A549 (cell line): ENCODE measurements around the gene TMEM123. TPM values are rescaled to one million over a fixed set of nuclear protein-coding genes. Genes with fewer than 3 reads are reported as not detected.

Source experiments
- ATAC-seq, 2 experiments: fragments of 200-7000 bp in 1 of 2; fragments of >200 bp in 1 of 2; cut with Nextera tagmentation in 1 of 2; cut with Tn5 transposase in 1 of 2; 3 replicates each; pipeline versions ENCODE4 v1.8.0 to v1.9.1; 2018 to 2020; ENCODE audit warnings: mild to moderate bottlenecking in 1 of 2, moderate library complexity in 1 of 2
- CTCF ChIA-PET: fragments of 300-600 bp; sonication (Branson Sonifier 250); formaldehyde crosslinking; extraction: SDS; loops from one replicate; lab custom pipeline; 2021; ENCODE audit warnings: antibody characterized with exemption, inconsistent platforms; lab: Yijun Ruan, JAX
- POLR2A ChIA-PET: fragments of 350-600 bp; formaldehyde crosslinking; extraction: SDS; loops from one replicate; lab custom pipeline; 2021; ENCODE audit warnings: antibody characterized with exemption, inconsistent platforms; lab: Yijun Ruan, JAX
- DNase-seq, 2 experiments: peaks; one replicate each; pipeline versions ENCODE4 v3.0.0 to v3.0.0-alpha.2; 2011 to 2016; ENCODE audit warnings: low read depth in 1 of 2, low spot score in 1 of 2
- FAIRE-seq: peaks from 2 replicates; lab custom pipeline; 2011; peaks lifted over from hg19 to GRCh38; lab: Jason Lieb, UNC
- H3K27ac ChIP-seq, 2 experiments: fragments of >200 bp; sonication (Bioruptor Twin); formaldehyde crosslinking; 3 replicates each; pipeline ENCODE4 v1.5.1; 2016 to 2017
- H3K4me1 ChIP-seq: fragments of >200 bp; sonication (Bioruptor Twin); formaldehyde crosslinking; 3 replicates; pipeline ENCODE4 v1.6.1; 2016
- H3K4me2 ChIP-seq: fragments of >200 bp; sonication (Bioruptor Twin); formaldehyde crosslinking; 3 replicates; pipeline ENCODE4 v1.6.1; 2016
- H3K4me3 ChIP-seq: fragments of >200 bp; sonication (Bioruptor Twin); formaldehyde crosslinking; 3 replicates; pipeline ENCODE4 v1.5.1; 2016
- H3K9me3 ChIP-seq: fragments of >200 bp; sonication (Bioruptor Twin); formaldehyde crosslinking; 3 replicates; pipeline ENCODE4 v1.6.1; 2016
- BHLHE40 ChIP-seq: IDR thresholded peaks from 2 replicates; pipeline ENCODE4 v1.6.1; 2012; ENCODE audit warnings: low read depth, low read length, inconsistent platforms
- CBX2 ChIP-seq: fragments of 200-600 bp; sonication (generic); IDR thresholded peaks from 2 replicates; pipeline ENCODE4 v1.6.1; 2016; ENCODE audit warnings: low read depth, mild to moderate bottlenecking, borderline replicate concordance
- CEBPB ChIP-seq, 2 experiments: fragments of >200 bp in 1 of 2; sonication (Bioruptor Twin) in 1 of 2; formaldehyde crosslinking in 1 of 2; IDR thresholded peaks; 2 replicates each; pipeline ENCODE4 v1.6.1; 2012 to 2016
- EHF ChIP-seq: fragments of 250-450 bp; sonication (Bioruptor Pico); IDR thresholded peaks from 2 replicates; pipeline ENCODE4 v1.5.0; 2020; ENCODE audit warnings: mild to moderate bottlenecking
- EHMT2 ChIP-seq: fragments of 200-600 bp; sonication (generic); IDR thresholded peaks from 2 replicates; pipeline ENCODE4 v1.6.1; 2016; ENCODE audit warnings: antibody characterized with exemption, low read depth, mild to moderate bottlenecking, moderate library complexity
- EP300 ChIP-seq, 2 experiments: fragments of >200 bp; sonication (Bioruptor Twin); formaldehyde crosslinking; IDR thresholded peaks; 2 replicates in 1 of 2; 3 replicates in 1 of 2; pipeline ENCODE4 v1.6.1; 2016 to 2017
- ESRRA ChIP-seq: fragments of 150-350 bp; IDR thresholded peaks from 2 replicates; pipeline ENCODE4 v1.6.1; 2014; ENCODE audit warnings: mild to moderate bottlenecking, low read length, borderline replicate concordance
- FOSL2 ChIP-seq, 2 experiments: fragments of 450-650 bp in 1 of 2; fragments of >200 bp in 1 of 2; sonication (Bioruptor Twin) in 1 of 2; formaldehyde crosslinking; IDR thresholded peaks; 2 replicates each; pipeline versions ENCODE4 v1.5.0 to v1.6.1; 2016 to 2020; ENCODE audit warnings: mild to moderate bottlenecking in 1 of 2, moderate library complexity in 1 of 2
- JUN ChIP-seq, 2 experiments: fragments of >200 bp; sonication (Bioruptor Twin); formaldehyde crosslinking; IDR thresholded peaks; 2 replicates in 1 of 2; 3 replicates in 1 of 2; pipeline ENCODE4 v1.6.1; 2016 to 2017
- KDM1A ChIP-seq: fragments of 200-600 bp; sonication (generic); IDR thresholded peaks from 2 replicates; pipeline ENCODE4 v1.6.1; 2016; ENCODE audit warnings: low read depth, mild to moderate bottlenecking
- MAFK ChIP-seq: fragments of 450-650 bp; IDR thresholded peaks from 2 replicates; pipeline ENCODE4 v1.6.1; 2014; ENCODE audit not compliant: partially characterized antibody
- NPAS2 ChIP-seq: fragments of 250-450 bp; sonication (Bioruptor Pico); IDR thresholded peaks from 2 replicates; pipeline ENCODE4 v1.8.0; 2022; ENCODE audit warnings: mild to moderate bottlenecking, moderate library complexity, borderline replicate concordance
- NR3C1 ChIP-seq: fragments of >200 bp; sonication (Bioruptor Twin); formaldehyde crosslinking; IDR thresholded peaks from 3 replicates; pipeline ENCODE4 v1.6.1; 2017
- POLR2A ChIP-seq: IDR thresholded peaks from 2 replicates; pipeline ENCODE4 v1.6.1; 2012; ENCODE audit warnings: mild to moderate bottlenecking, low read length
- RAD21 ChIP-seq, 2 experiments: fragments of >200 bp in 1 of 2; sonication (Bioruptor Twin) in 1 of 2; formaldehyde crosslinking in 1 of 2; IDR thresholded peaks in 1 of 2; conservative IDR thresholded peaks in 1 of 2; 2 replicates in 1 of 2; 3 replicates in 1 of 2; pipeline ENCODE4 v1.6.1; 2012 to 2018; ENCODE audit warnings: inconsistent platforms in 1 of 2
- RARB ChIP-seq: fragments of 250-450 bp; sonication (Bioruptor Pico); IDR thresholded peaks from 2 replicates; pipeline ENCODE4 v1.8.0; 2021; ENCODE audit warnings: mild to moderate bottlenecking, moderate library complexity
- RFX5 ChIP-seq: fragments of 450-650 bp; IDR thresholded peaks from 2 replicates; pipeline ENCODE4 v1.7.1; 2014; ENCODE audit warnings: antibody characterized with exemption, mild to moderate bottlenecking, moderate library complexity
- TFCP2L1 ChIP-seq: fragments of 250-450 bp; sonication (Bioruptor Pico); IDR thresholded peaks from 2 replicates; pipeline ENCODE4 v1.5.0; 2021; ENCODE audit warnings: mild to moderate bottlenecking
- ZC3H11A ChIP-seq: fragments of 450-650 bp; IDR thresholded peaks from 2 replicates; pipeline ENCODE4 v1.6.1; 2014; ENCODE audit warnings: antibody characterized with exemption, mild to moderate bottlenecking
- ZFP36 ChIP-seq: fragments of 450-650 bp; IDR thresholded peaks from 2 replicates; pipeline ENCODE4 v1.6.1; 2014; ENCODE audit warnings: borderline replicate concordance; ENCODE audit not compliant: partially characterized antibody
- ZNF302 ChIP-seq: fragments of 250-450 bp; sonication (Bioruptor Pico); IDR thresholded peaks from 2 replicates; pipeline ENCODE4 v1.9.0; 2021; ENCODE audit warnings: inconsistent platforms, mild to moderate bottlenecking, moderate library complexity
- WGBS: methylation state at CpG from one replicate; pipeline ENCODE4 v1.1.6; 2017; ENCODE audit errors: missing lambda C conversion rate; 5-methylcytosine and 5-hydroxymethylcytosine counted together
- polyA minus RNA-seq: library from RNA; depleted of rRNA, polyadenylated mRNA; stranded (reverse); fragments of >200 nt; gene quantifications from 2 replicates; pipeline ENCODE4 v1.2.3, GENCODE V29; 2011; rRNA and poly(A)+ RNA removed
- polyA plus RNA-seq, 4 experiments: library from polyadenylated mRNA; depleted of rRNA in 3 of 4; stranded (reverse); fragments of >200 nt; fragmentation: RNase III in 1 of 4; extraction: RNeasy Plus Mini Kit Qiagen cat#74134 plus additional on column Dnase treatment in 1 of 4; gene quantifications; 2 replicates in 3 of 4; 3 replicates in 1 of 4; pipeline ENCODE4 v1.2.3, GENCODE V29; 2011 to 2017
- TF ChIP-seq, protein P1 (sequence below): IDR thresholded peaks from 2 replicates; pipeline ENCODE4 v1.6.1; 2012
- TF ChIP-seq, protein P2 (sequence below): fragments of >200 bp; sonication (Bioruptor Twin); formaldehyde crosslinking; IDR thresholded peaks from 3 replicates; pipeline ENCODE4 v1.5.1; 2016
- TF ChIP-seq, protein P3 (sequence below): fragments of 250-450 bp; sonication (Bioruptor Pico); IDR thresholded peaks from 2 replicates; pipeline ENCODE4 v1.5.0; 2020; ENCODE audit warnings: low read depth, mild to moderate bottlenecking, moderate library complexity
- TF ChIP-seq, protein P4 (sequence below): fragments of 450-650 bp; IDR thresholded peaks from 2 replicates; pipeline ENCODE4 v1.6.1; 2014; ENCODE audit warnings: antibody characterized with exemption

The TMEM123 gene, protein sequence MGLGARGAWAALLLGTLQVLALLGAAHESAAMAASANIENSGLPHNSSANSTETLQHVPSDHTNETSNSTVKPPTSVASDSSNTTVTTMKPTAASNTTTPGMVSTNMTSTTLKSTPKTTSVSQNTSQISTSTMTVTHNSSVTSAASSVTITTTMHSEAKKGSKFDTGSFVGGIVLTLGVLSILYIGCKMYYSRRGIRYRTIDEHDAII
- polyA plus RNA-seq (2011; rRNA removed) (432 and 458 TPM in 2 replicates), polyA plus RNA-seq (2017; fragmentation: RNase III; extraction: RNeasy Plus Mini Kit Qiagen cat#74134 plus additional on column Dnase treatment) (197 to 215 TPM (median 199 TPM) in 3 replicates), polyA minus RNA-seq (159 and 220 TPM in 2 replicates)
- 66.4 and 75.8 TPM in 2 replicates for polyA plus RNA-seq (2012; cell fraction: cytosol; rRNA removed)
- 17.6 and 18.7 TPM in 2 replicates for polyA plus RNA-seq (2012; cell fraction: nucleus; rRNA removed)

DNA sequence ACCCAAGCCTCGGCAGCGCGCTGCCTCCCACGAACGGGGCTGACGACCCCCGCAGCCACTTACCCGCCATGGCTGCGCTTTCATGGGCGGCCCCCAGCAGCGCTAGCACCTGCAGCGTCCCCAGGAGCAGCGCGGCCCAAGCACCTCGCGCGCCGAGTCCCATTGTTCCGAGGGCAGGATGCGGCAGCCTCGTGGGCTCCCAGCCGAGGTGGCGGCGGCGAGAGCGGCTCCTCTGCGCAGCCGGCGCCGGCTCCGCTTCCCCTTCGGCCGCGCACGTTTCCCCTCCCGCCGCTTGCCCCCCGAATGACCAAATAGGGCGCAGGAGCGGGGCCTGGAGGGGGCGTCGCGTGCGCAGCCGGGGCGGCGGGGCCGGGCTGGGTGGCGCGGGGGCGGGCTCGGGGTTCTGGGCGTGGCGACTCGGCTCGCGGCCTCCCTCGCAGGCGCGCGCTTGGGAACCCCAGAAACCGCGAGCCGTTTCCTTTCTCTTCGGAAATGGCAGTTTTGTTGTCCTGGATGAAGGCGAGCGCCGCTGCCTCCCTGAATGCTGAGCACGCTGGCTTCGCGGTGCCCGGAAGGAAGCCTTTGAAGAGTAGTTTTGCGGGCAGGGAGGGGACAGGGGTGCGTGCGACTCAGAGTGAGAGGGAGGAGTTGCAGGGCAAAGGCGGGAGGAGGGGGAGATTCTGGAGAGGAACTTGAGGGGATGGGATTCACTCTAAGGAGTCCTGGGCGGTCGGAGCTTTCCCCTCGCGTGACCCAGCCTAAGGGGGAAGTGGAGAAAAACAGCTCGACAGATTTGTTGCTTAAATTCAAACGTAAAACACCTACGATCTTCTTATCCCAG lies at the start of gene TMEM123:
Gene TMEM123, minus strand, starts transcription at position 305 of the 841 bp plus-strand sequence. Its CDS starts 142 bp downstream, at position 163.
- Histone ChIP-seq H3K4me2 (peak within 1 kb of the TSS; percentile 90), H3K27ac (peak within 1 kb of the TSS; percentile 96), H3K4me3 (peak within 1 kb of the TSS; percentile 80), H3K9me3 (no peaks in the 10 kb centered on the region), H3K4me1 (peaks cover 76% of the 10 kb centered on the region)
- peak; percentile 48 to 56 for DNase-seq
- ChIA-PET POLR2A (interaction anchor here (1.0 kb wide), 2 partner anchors 62 to 100 kb away, joined by 3 read pairs; no protein-coding TSS in a partner anchor), CTCF (interaction anchor here (0.6 to 2.0 kb wide), 7 partner anchors 7 to 160 kb away, joined by 3 to 7 read pairs (median 4); no protein-coding TSS in a partner anchor)
- TF ChIP-seq POLR2A (peak; percentile 16; the same call in 1 of the 2 replicates), RAD21 (conservative IDR thresholded peaks at IDR 0.05 in 1 of 2, IDR thresholded peaks at IDR 0.05 in 1 of 2) (peak in 1 of 2 experiments; percentile 18; a peak in 1 of 5 replicates), JUN (IDR thresholded peaks at IDR 0.05) (peak in 1 of 2 experiments; percentile 61; a peak in 2 of 5 replicates), EP300 (IDR thresholded peaks at IDR 0.05) (no peak), KDM1A (no peak), ZFP36 (no peak), ZNF302 (CRISPR knock-in tag) (no peak)
- TF ChIP-seq, protein P1, sequence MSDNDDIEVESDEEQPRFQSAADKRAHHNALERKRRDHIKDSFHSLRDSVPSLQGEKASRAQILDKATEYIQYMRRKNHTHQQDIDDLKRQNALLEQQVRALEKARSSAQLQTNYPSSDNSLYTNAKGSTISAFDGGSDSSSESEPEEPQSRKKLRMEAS: 0 out of 2 replicates have a peak, but pooled peaks have one; percentile 69
- no peak for FAIRE-seq
- WGBS: 0% methylated on average over 10 of the region's 83 CpGs
- ATAC-seq: peak; percentile 84 to 86

DNA sequence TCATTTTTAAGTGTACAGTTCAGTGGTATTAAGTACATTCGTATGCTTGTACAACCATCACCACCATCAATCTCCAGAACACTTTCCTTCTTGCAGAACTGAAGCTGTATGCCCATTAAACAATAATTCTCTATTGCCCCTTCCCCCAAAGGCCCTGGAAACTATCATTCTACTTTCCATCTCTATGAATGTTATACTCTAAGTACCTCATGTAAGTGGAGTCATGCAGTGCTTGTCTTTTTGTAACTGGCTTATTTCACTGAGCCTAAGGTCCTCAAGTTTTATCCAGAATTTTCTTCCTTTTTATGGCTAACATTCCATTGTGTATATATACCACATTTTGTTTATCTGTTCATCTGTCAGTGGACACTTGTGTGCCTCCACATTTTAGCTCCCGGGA lies 48.3 kb upstream of the TMEM123 start:
- ChIA-PET CTCF (no interaction called here), POLR2A (no interaction called here)
- Histone ChIP-seq H3K9me3 (no peaks in the 10 kb centered on the region), H3K27ac (no peak overlapping the region), H3K4me3 (no peak overlapping the region), H3K4me1 (0 out of 3 replicates have a peak, but pooled peaks cover 4% of the 10 kb centered on the region), H3K4me2 (no peak overlapping the region)
- TF ChIP-seq, protein P2, sequence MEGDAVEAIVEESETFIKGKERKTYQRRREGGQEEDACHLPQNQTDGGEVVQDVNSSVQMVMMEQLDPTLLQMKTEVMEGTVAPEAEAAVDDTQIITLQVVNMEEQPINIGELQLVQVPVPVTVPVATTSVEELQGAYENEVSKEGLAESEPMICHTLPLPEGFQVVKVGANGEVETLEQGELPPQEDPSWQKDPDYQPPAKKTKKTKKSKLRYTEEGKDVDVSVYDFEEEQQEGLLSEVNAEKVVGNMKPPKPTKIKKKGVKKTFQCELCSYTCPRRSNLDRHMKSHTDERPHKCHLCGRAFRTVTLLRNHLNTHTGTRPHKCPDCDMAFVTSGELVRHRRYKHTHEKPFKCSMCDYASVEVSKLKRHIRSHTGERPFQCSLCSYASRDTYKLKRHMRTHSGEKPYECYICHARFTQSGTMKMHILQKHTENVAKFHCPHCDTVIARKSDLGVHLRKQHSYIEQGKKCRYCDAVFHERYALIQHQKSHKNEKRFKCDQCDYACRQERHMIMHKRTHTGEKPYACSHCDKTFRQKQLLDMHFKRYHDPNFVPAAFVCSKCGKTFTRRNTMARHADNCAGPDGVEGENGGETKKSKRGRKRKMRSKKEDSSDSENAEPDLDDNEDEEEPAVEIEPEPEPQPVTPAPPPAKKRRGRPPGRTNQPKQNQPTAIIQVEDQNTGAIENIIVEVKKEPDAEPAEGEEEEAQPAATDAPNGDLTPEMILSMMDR: no peak
- TF ChIP-seq, protein P3, sequence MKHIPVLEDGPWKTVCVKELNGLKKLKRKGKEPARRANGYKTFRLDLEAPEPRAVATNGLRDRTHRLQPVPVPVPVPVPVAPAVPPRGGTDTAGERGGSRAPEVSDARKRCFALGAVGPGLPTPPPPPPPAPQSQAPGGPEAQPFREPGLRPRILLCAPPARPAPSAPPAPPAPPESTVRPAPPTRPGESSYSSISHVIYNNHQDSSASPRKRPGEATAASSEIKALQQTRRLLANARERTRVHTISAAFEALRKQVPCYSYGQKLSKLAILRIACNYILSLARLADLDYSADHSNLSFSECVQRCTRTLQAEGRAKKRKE (CRISPR knock-in tag): no peak
- TF ChIP-seq MAFK (no peak), EHMT2 (no peak), ZNF302 (CRISPR knock-in tag) (no peak), FOSL2 (IDR thresholded peaks at IDR 0.05) (no peak), FOSL2 (CRISPR knock-in tag; IDR thresholded peaks at IDR 0.05) (no peak), CBX2 (no peak), CEBPB (IDR thresholded peaks at IDR 0.05) (no peak), RFX5 (no peak), ESRRA (no peak), EHF (CRISPR knock-in tag) (no peak), BHLHE40 (no peak), NPAS2 (CRISPR knock-in tag) (no peak), NR3C1 (no peak), ZC3H11A (no peak), RARB (CRISPR knock-in tag) (no peak), ZFP36 (no peak), TFCP2L1 (CRISPR knock-in tag) (no peak), JUN (IDR thresholded peaks at IDR 0.05) (no peak)
- TF ChIP-seq, protein P4, sequence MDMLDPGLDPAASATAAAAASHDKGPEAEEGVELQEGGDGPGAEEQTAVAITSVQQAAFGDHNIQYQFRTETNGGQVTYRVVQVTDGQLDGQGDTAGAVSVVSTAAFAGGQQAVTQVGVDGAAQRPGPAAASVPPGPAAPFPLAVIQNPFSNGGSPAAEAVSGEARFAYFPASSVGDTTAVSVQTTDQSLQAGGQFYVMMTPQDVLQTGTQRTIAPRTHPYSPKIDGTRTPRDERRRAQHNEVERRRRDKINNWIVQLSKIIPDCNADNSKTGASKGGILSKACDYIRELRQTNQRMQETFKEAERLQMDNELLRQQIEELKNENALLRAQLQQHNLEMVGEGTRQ: no peak
- DNase-seq: no peak
- no peak for FAIRE-seq
- ATAC-seq: no peak
- 75% methylated on average over 2 of the region's 2 CpGs for WGBS
